ENCODE measurements around the gene MANEA.
"Not testable (repeated sequence)": the region's sequence is repeated elsewhere in the genome, so short reads cannot be mapped to it uniquely, and the experiment has no call there.

MANEA gene, protein sequence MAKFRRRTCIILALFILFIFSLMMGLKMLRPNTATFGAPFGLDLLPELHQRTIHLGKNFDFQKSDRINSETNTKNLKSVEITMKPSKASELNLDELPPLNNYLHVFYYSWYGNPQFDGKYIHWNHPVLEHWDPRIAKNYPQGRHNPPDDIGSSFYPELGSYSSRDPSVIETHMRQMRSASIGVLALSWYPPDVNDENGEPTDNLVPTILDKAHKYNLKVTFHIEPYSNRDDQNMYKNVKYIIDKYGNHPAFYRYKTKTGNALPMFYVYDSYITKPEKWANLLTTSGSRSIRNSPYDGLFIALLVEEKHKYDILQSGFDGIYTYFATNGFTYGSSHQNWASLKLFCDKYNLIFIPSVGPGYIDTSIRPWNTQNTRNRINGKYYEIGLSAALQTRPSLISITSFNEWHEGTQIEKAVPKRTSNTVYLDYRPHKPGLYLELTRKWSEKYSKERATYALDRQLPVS

DNA sequence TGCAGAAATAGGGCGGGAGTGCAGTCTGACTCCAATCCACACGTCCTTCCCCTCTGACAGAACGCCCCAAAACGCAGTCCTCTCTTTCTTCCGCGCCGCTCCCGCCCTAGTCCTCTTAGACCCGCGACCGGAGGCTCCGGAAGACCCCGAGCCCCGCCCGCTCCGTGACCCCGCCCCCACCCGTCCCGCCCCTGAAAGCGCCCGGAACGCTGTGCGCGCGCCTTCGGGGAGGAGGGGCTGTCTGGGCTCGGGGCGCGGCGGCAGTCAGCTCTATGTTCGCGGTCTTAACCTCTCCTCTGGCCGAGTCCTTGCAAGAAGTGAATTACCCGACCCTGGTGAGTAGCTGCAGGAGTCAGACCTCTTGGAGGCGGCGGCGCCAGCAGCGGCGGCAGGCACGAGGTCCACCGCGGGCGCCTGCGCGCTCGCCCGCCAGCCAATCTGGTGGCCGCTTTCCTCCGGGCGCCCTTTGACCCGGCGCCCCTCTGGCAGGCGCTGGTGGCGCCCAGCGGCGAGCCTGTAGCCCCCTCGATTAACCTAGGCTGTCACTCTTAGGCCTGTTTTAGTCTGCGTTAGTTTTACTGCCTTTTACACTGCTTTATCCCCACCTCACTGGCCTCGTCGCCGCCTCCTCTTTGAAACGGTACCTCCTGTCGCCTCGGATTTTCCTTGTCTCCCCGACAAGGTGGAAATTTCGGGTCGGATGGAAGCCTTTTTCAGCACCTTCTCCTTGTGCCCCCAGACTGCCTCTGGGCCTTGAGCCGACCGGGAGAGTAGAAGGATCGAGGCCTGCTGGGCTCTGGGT, at the start of gene MANEA:
MANEA (plus strand) TSS at position 232 of the 802 bp plus-strand sequence. CDS start 8,905 bp downstream, outside the sequence.
- peak; percentile 84 for DNase-seq (ENCODE audit: low spot score)

DNA sequence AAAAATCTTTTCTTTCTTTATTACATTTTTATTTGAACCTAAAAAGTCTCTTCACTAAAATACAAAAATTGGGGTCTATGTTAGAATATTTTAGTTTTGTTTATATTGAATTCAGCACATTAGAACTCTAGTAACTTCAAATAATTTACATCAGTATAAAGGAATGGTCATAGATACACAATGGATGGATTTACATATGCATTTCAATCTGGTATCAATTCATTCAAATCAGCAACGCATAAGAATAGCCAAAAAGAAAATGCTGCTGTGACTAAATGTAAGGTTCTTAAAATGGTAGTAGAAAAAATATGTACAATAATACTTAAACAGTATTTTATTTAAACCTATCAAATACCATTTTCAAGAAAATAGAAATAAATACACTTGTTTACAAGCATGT, 47.6 kb upstream of the MANEA start:
- no peak for DNase-seq (ENCODE audit: low spot score)

DNA sequence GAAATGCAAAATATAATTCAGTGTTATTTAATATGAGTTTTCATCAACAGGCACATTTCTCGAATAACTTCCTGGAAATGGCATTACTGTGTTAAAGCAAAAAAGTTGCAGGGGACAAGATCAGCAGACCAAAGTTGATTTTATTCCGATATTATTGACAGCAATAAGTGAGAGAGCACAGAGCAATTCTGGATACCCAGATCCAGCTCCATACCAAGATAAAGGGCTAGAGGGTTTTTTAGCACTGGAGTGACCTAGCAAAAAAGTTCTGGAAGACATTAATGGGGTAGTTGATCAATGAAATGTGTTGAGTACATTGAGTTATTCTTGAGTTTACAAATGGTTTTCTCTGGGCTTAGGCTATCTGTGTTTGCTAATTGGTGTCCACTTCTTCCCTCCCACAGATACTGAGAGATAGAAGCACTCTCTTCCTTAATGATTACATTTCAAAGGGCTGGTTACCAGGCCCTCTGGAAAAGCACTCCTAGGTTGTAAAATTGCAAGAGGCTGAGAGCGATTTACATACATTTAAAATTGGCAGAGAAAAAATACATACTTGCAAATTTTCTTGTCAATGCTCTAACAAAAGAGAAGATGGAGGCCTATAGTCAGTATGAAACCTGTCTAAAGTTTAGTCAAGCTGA, 47.0 kb upstream of the MANEA start:
- DNase-seq (ENCODE audit: low spot score) = no peak

DNA sequence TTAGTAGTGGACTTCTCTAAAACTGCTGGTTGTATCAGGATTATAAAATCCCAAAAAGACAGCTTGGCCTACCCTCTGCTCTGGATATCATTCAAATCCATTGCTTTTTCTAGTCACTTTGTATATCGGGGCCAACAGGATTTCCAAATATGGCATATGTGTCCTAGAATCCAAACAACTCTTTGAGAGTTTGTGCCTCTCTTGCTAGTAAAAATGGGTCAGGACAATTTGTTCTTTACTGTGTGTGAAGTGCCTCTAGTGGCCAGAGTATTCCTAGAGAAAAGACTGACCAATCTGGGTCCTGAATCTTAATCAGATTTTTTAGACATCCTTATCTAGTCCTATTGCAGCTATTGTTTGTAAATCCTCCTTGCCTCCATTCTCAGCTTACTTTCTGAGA, 33.5 kb upstream of the MANEA start:
- DNase-seq (ENCODE audit: low spot score) = no peak

DNA sequence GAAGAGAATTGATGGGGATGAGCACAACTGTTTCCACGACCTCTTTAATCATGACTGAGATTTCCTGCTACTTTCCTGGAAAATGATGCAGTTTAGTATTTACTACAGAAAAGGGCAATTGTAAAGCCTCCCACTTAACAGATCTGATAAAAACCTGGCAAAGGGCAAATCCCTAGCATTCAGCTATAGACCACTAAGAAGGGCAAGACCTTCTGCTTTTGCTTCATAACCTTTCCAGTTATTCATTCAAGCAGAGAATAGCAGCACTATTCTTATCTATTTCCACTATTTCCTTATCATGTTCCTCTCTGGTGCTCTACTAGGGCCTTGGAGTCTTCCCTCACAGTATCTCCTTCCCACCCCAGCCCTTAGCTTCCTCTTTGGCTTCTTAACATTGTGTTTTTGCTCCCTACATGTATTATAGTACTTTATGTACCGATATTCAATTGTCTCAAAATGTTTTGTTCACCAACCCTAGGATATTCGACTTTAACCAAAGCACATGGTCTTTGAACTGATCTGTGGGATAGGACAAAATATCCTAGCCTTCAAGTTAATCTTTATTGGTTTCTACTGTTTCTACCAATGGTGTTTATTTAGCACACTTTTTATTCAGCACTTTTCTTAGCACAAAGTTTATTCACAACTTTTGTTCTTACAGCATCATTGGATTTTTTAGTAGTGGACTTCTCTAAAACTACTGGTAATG, 32.7 kb upstream of the MANEA start:
- no peak for DNase-seq (ENCODE audit: low spot score)

DNA sequence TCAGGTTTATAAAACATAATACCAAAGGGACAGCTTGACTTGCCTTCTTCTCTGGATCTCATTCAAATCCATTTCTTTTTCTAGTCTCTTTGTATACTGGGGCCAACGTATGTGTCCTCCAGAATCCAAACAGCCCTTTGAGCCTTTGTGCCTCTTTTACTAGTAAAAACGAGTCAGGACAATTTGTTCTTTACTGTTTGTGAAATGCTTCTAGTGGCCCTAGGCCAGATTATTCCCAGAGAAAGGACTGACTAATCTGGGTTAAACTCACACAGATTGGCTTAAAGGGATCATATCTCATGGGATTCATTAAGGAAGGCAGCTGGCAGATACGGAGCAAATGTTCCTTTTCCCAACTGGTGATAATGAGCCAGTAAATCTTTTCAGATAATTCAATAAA, 32.1 kb upstream of the MANEA start:
- DNase-seq (ENCODE audit: low spot score) = no peak

DNA sequence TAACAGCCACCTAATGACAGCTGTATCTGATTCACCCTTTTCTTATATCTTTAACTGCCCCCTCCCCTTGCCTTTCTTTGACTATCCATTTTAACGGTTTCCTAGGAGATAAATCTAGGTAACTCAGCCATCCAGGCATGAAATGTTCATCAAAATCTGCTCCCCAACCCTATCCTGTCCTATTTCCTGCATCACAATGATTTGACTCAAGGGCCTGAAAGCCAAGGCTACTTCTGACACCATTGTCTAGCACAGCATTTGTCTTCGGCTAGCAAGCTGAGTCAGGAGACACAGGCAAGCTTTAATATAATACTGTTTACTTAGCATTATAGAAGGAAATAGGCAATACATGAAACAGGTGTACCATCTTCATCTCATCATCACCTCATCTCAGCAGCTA, 31.6 kb upstream of the MANEA start:
- no peak for DNase-seq (ENCODE audit: low spot score)

DNA sequence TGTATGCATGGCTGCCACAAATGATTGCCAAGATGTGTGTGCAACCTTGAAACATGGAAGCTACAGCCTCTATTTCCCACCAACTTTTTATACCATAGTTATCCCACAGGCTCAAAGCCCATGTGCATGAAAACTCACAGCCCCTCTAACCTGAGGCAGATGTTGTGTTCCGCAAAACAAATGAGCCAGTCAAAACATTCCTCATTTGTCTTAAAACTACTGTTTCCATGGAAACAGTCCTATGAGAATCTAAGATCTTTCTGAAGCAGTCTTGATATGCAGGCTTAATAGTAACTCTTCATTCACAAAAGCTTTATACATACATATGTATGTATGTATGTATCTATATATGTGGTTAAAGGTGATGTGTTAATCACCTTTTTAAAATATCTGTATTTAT, 31.2 kb upstream of the MANEA start:
- no peak for DNase-seq (ENCODE audit: low spot score)

DNA sequence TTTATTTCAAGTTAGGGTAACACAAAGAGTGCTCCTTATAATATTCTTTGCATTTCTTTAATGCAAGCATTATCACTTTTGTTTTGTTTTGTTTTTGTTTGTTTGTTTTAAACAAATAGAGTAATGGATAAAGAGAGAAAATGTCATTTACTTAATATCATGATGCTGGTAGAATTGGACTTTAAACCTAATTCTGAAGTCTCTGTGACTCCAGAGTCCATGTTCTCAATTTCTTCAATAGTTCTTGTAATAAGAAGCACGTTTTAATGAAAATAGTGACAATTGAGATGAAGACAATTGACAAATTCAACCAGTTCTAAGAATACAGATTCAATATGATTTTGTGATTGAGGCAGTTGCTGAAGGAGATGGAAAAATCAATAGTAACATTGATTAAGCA, 30.3 kb upstream of the MANEA start:
- DNase-seq (ENCODE audit: low spot score) = no peak

DNA sequence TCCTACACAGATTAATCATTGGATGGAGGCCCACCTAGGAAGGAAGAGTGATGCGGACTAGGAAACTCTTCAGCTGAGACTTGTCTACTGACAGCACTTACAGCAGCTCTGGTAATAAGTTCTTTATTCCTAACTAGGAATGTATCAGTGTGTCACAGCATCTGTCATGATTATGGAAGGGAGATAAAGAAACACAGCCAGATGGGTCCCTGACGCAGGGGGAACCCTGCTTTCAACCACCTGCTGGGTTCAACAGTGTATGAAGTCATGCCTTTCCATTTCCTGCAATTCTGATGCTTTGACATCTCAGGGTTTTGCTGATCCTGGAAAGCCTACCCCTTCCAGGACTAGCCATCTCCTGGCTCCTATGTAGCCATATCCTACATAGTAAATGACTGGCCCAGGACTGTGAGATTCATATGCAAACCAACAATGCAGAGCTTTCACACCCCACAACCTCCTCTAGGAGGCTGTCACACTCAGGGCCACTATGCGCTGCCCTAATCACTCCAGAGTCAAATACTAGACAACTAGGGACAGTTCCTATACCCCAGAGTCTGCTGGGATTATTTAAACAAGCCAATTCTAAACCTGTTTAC, 29.0 kb upstream of the MANEA start:
- DNase-seq (ENCODE audit: low spot score) = no peak

DNA sequence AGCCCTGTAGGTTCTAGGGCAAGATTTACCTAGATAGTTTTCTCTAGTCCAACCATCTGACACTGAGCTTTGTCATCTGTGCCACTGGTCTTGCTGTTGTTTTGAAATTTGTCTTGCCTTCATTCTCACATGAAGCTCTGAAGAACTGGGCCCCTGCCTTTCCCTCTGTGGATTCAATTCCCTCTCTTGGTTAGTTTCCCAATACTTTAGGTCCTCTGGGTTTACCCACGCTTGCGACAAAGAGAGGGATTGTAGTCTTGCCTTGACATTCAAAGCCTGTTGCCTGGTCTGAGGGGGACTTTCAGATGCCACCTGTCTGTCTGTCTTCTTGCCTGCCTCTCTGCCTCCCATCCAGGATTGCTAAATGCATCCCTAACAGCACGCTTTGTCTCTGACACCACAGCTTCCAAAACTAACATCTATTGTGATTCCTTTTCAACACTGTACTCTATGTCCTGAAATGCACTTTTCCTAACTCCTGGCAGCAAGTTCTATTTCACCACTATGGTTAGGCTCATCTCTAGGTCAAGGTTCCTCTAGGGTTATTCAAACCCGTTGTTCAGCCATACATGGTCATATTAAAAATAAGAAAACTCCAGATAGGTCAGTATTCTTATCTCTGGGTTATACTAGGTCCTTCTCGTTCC, 25.5 kb upstream of the MANEA start:
- no peak for DNase-seq (ENCODE audit: low spot score)

DNA sequence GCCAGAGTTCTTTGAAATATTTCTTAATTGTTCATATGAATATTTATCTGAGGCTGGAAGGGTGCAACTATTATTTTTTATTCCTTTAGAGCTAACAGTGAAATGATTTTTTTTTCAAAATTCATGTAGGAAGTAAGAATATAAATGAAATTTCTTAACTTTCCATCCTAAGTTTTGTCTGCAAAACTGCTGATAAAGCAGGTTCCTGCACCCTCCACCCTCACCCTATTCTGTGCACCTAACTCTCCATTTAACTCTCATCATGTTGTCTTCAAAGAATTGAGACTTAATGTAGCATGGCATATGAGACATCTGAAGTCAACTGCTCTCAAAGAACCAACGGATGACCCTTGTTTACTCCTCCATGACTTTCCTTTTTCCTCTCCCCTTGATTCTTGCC, 23.5 kb upstream of the MANEA start:
- DNase-seq (ENCODE audit: low spot score) = no peak

DNA sequence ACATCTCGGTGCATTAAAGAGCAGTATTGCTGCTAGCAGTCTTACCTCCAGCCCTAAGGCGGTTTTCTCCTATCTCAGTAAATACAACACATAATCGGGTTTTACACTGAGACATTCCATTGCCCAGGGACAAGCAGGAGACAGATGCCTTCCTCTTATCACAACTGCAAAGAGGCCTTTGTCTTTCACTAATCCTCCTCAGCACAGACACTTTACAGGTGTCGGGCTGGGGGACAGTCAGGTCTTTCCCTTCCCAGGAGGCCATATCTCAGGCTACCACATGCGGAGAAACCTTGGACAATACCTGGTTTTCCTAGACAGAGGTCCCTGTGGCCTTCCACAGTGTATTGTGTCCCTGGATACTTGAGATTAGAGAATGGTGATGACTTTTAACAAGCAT, 16.4 kb upstream of the MANEA start:
- DNase-seq (ENCODE audit: low spot score) = not testable (repeated sequence)

DNA sequence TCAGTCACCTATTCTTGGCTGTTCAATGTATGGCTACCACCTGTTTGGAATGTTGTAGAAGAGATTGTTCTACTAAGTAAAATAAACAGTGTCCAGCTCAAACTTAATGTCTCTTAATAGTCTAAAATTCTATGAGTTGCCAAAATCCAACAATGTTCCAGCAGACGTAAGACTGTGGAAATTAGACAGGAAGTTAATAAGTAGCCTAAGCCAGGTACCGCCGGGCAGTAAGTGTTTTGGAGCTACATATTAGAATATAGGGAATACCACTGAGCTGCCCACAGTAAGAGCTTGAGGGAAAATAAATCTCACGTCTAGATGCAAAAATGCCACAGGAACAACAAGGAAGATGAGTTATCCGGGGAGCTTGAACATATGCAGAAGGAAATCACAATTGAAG, 7.8 kb upstream of the MANEA start:
- DNase-seq (ENCODE audit: low spot score) = no peak

DNA sequence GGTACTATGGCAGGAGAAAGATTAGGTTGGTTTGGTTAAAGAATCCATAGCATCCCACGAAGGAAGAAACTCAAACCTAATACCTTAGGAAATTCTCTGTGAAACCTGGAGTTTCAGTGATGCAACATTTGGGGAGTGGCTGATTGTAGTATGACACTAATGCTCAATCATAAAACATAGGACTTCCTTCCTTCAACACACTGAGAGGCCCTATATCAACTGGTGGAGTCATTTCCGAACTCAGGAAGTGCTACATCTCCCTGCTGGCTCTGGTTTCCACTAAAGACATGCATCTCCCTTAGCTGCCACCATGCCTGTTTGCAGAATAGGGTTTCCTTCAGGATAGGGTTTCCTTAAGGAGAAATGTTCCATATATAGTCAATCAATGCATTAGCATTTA, 5.2 kb upstream of the MANEA start:
- peak; percentile 80 for DNase-seq (ENCODE audit: low spot score)

DNA sequence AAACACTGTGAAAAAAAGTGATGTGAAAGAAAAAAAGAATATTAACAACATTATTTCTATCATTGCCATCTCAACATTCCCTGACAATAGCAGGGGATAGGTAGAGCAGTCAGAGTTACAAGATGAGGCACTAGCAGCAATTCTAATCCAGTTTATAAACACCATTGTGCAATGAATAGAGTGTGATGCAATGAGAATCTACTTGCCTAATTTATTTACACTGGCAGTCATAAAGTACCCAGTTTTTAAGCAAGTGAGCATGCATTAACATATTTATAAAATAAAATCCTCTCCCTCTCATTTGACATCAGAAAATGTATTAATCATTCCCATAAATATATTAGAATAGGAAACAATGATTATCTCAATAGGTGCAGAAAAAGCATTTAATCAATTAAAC, 2.5 kb upstream of the MANEA start:
- DNase-seq (ENCODE audit: low spot score) = no peak

DNA sequence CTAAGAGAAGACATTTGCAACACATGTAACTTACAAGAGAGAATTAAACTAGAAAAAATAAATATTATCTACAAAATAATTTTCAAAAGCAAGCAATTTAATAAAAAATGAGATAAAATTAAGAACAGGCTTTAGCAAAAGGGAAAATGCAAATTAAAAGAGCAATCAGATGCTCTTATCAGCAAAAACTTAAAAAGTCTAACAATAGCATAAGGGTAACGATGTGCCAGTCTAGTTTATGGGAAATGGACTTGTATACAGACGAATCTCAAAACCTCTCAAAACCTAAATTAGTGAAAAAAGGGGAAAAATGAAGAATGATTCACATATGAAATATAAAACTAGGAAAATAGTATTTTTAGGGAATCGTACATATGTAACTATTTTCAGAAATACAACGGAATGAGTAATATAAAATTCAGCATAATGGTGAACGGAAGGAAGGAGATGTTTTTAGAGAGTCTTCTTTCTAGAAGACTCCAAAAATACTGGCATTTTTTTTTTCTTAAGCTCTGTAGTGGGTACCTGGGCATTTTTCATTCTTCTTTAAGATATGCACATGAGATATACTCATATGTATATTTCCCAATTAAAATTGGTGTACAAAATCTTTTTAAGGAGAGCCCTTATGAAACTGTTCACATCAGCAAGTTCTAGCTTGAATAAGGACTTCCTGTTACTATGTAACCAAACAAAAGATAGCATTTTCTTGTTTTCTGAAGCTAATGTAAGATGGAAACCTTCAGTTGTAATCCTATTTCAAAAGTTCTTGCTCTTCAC, 927 bp upstream of the MANEA start:
- no peak for DNase-seq (ENCODE audit: low spot score)

DNA sequence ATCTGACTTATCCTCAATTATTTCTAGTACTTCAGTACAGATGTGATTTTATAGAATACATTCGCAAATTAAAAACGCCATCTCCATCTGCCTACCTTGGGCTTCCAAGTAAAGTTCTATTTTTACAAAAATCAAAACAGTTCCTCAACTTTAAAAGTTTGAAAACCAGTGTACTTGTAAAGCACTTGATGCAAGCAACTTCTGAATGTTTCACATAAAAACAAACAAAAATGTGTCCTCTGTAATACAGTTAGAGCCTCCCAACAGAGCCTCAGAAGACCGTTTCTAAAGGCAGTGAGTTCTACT, 384 bp upstream of the MANEA start:
- peak; percentile 52 for DNase-seq (ENCODE audit: low spot score)

DNA sequence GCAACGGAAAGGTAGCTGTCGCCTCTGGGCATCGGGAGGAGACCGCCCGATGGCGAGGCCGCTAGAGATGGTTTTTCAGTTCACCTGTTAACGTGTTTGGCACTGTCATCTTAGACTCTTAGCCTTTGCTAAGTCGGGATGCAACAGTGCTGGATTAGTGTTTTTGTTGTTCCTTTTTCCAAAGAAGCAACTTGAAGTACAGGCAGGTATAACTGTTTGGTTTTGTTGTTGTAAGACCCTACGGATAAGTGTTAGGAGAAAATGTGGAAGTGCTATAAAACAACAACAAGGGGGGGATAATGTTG, 723 bp downstream of the MANEA start:
- no peak for DNase-seq (ENCODE audit: low spot score)

DNA sequence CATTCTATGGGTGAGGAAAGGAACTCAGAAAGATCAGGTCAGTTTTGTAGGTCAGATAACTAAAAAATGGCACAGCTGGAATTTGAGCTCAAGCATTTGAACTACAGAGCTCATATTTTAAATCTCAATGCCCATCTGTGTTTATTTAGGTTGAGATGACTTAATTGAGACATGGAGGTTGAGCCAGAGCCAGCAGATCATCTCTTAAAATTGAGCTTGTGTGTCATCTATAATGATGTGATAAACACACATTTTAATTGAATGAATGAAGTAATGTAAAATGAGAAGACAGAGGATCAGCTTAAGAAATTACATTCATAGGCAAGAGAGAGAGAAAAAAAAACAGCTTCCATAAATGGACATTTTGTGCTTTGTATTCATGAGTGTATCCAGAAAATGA, 3.7 kb downstream of the MANEA start:
- DNase-seq (ENCODE audit: low spot score) = no peak

DNA sequence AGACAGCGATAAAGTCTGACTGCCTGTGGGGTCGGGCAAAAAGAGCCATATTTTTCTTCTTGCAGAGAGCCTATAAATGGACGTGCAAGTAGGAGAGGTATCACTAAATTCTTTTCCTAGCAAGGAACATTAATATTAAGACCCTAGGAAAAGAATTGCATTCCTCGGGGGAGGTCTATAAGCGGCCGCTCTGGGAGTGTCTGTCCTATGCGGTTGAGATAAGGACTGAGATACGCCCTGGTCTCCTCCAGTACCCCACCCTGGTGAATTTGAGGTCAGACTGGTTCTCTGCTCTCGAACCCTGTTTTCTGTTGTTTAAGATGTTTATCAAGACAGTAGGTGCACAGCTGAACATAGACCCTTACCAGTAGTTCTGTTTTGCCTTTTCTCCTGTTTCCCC, 6.9 kb downstream of the MANEA start:
- DNase-seq (ENCODE audit: low spot score) = not testable (repeated sequence)

All from kidney capillary endothelial cell (primary cell).